Karpas-422 (cell line): ENCODE results near the gene TM9SF3. TPM values are rescaled to one million over a fixed set of nuclear protein-coding genes. Genes with fewer than 3 reads are reported as not detected.

Source experiments
- DNase-seq: peaks from one replicate; pipeline ENCODE4 v3.0.0-alpha.2; 2015
- H2AFZ ChIP-seq: fragments of 200-600 bp; sonication (generic); 2 replicates; pipeline ENCODE4 v1.6.1; 2014; ENCODE audit warnings: antibody characterized with exemption, low read length, mixed read lengths
- H3K27ac ChIP-seq: fragments of 200-600 bp; sonication (generic); 2 replicates; pipeline ENCODE4 v1.5.1; 2014; ENCODE audit warnings: mild to moderate bottlenecking, low read length, moderate library complexity
- H3K27me3 ChIP-seq: fragments of 200-600 bp; sonication (generic); 2 replicates; pipeline ENCODE4 v1.6.1; 2014; ENCODE audit warnings: low read length, mixed read lengths
- H3K36me3 ChIP-seq: fragments of 200-600 bp; sonication (generic); 2 replicates; pipeline ENCODE4 v1.6.1; 2014; ENCODE audit warnings: low read length, mixed read lengths; ENCODE audit not compliant: insufficient read depth
- H3K4me1 ChIP-seq: fragments of 200-600 bp; sonication (generic); 2 replicates; pipeline ENCODE4 v1.6.1; 2014; ENCODE audit warnings: mild to moderate bottlenecking, low read length, mixed read lengths
- H3K4me2 ChIP-seq: fragments of 200-600 bp; sonication (generic); 2 replicates; pipeline ENCODE4 v1.6.1; 2014; ENCODE audit warnings: low read length, low read depth, mild to moderate bottlenecking; ENCODE audit not compliant: poor library complexity, severe bottlenecking
- H3K4me3 ChIP-seq: fragments of 200-600 bp; sonication (generic); 2 replicates; pipeline ENCODE4 v1.5.1; 2014; ENCODE audit warnings: mild to moderate bottlenecking, antibody characterized with exemption, low read length, mixed read lengths
- H3K79me2 ChIP-seq: fragments of 200-600 bp; sonication (generic); 2 replicates; pipeline ENCODE4 v1.6.1; 2014; ENCODE audit warnings: mild to moderate bottlenecking, low read length, mixed read lengths
- H3K9ac ChIP-seq: fragments of 200-600 bp; sonication (generic); 2 replicates; pipeline ENCODE4 v1.6.0; 2014; ENCODE audit warnings: low read length
- H3K9me2 ChIP-seq: fragments of 200-600 bp; sonication (generic), shearing (Covaris generic); replicated peaks from 2 replicates; pipeline ENCODE4 v1.6.0; 2014; ENCODE audit warnings: mild to moderate bottlenecking, low read length, moderate library complexity; ENCODE audit not compliant: insufficient read depth
- H3K9me3 ChIP-seq: fragments of 300-700, 200-600 bp; sonication (generic); 2 replicates; pipeline ENCODE4 v1.6.1; 2014; ENCODE audit warnings: low read length, mixed read lengths
- H4K20me1 ChIP-seq: fragments of 200-600 bp; sonication (generic); 2 replicates; pipeline ENCODE4 v1.6.1; 2014; ENCODE audit warnings: mild to moderate bottlenecking, antibody characterized with exemption, low read length, low read depth; ENCODE audit not compliant: insufficient read depth
- total RNA-seq: library from RNA; depleted of rRNA; stranded (reverse); fragments of >200 nt; shearing (Covaris generic); gene quantifications from 2 replicates; pipeline ENCODE4 v1.2.3, GENCODE V29; 2014; ENCODE audit warnings: low replicate concordance

The TM9SF3 gene
- total RNA-seq, 1 experiment from 2014 or later = 32.5 TPM

- H3K27ac ChIP-seq = no peak overlapping the region
- no peak overlapping the region for H2AFZ ChIP-seq
- no peaks in the 10 kb centered on the region for H3K79me2 ChIP-seq
- H3K4me1 ChIP-seq = peaks cover 21% of the 10 kb centered on the region
- DNase-seq = peak; percentile 58
- no peaks in the 10 kb centered on the region for H3K9me3 ChIP-seq
- H3K9me2 ChIP-seq = no peaks in the 10 kb centered on the region
- H3K36me3 ChIP-seq = no peaks in the 10 kb centered on the region
- H3K9ac ChIP-seq = no peak overlapping the region
- H3K27me3 ChIP-seq = no peaks in the 10 kb centered on the region
- no peak overlapping the region for H3K4me2 ChIP-seq
- H3K4me3 ChIP-seq = no peak overlapping the region
- H4K20me1 ChIP-seq = peaks cover 17% of the 10 kb centered on the region; the same call in 1 of the 2 replicates
Observed at GRCh38 chr10:96511044-96511945, 75.5 kb downstream of the TM9SF3 start.

GRCh38 chr10:96509017-96509641, 77.7 kb downstream of the TM9SF3 start:
- Histone ChIP-seq H2AFZ (no peak overlapping the region), H3K9ac (no peak overlapping the region), H3K9me2 (no peaks in the 10 kb centered on the region), H3K4me3 (no peak overlapping the region), H3K36me3 (no peaks in the 10 kb centered on the region), H3K27ac (no peak overlapping the region), H3K27me3 (no peaks in the 10 kb centered on the region), H3K79me2 (no peaks in the 10 kb centered on the region), H3K9me3 (no peaks in the 10 kb centered on the region), H4K20me1 (peaks cover 17% of the 10 kb centered on the region; the same call in 1 of the 2 replicates), H3K4me1 (peaks cover 17% of the 10 kb centered on the region), H3K4me2 (no peak overlapping the region)
- DNase-seq = no peak

DNA sequence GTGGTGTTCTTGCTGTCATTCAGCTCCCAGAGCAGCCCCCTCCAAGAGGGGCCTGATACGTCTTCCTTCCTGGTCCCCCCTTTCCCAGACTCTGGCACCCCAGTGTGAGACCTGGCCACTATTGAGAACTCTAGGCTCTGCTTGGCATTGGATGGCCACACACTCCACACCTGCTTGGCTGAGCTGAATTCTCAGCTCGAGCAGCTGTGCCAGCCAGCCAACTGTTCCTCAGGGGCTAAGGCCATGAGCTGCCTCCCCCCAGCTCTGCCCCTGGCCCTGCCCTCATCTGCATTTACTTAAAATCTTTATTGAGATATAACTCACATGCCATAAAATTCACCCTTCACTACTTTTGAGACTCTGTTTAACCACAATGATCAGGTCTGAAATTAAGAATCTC, 79.8 kb downstream of the TM9SF3 start:
- H3K4me1 ChIP-seq = no peaks in the 10 kb centered on the region
- no peaks in the 10 kb centered on the region for H3K79me2 ChIP-seq
- H3K27ac ChIP-seq = no peak overlapping the region
- H3K36me3 ChIP-seq = no peaks in the 10 kb centered on the region
- H2AFZ ChIP-seq = no peak overlapping the region
- no peak for DNase-seq
- H4K20me1 ChIP-seq = peaks cover 13% of the 10 kb centered on the region; the same call in 1 of the 2 replicates
- H3K9me2 ChIP-seq = no peaks in the 10 kb centered on the region
- H3K4me3 ChIP-seq = no peak overlapping the region
- no peak overlapping the region for H3K4me2 ChIP-seq
- H3K9ac ChIP-seq = no peak overlapping the region
- H3K27me3 ChIP-seq = no peaks in the 10 kb centered on the region
- no peaks in the 10 kb centered on the region for H3K9me3 ChIP-seq

- H3K4me2 ChIP-seq = no peak overlapping the region
- H3K4me3 ChIP-seq = no peak overlapping the region
- no peak for DNase-seq
Observed at GRCh38 chr10:96505150-96506136, 81.4 kb downstream of the TM9SF3 start.

DNA sequence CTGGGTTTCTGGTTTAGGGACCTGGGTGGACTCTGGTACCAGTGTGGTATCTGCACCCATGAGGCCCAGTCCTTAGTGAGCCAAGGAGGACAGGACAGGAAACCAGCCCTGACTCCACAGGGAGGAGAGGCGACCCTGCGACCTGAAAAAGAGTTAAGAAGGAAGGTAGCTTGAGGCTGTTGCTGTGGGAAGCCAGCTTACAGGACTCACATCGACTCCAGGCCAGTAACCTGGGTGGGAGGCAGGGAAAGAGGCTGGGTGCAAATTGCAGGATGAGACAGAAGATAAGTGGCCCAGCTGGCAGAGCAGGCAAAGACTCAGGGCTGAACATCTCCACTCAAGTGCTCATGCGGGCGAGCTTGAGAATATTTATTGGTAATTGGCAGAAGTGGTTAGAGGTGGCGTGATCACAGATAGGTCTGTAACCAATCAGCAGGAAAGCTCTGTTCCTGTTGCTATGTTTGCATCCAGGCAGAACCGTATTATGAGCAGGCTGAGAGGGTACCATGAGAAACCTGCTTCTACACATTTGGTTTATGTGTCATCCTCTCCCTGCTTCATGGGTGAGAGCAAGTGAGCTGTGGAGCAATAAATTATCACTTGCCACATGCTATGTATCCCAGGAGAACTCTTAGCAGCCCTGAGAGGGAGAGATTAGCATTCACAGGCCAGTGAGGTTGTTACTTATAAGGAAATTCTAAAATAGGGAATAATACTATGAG, 84.1 kb downstream of the TM9SF3 start:
- no peaks in the 10 kb centered on the region for H3K9me3 ChIP-seq
- no peak overlapping the region for H3K4me2 ChIP-seq
- no peak overlapping the region for H3K27ac ChIP-seq
- no peak for DNase-seq
- no peak overlapping the region for H3K9ac ChIP-seq
- H2AFZ ChIP-seq = no peak overlapping the region
- no peaks in the 10 kb centered on the region for H3K4me1 ChIP-seq
- no peaks in the 10 kb centered on the region for H3K36me3 ChIP-seq
- no peaks in the 10 kb centered on the region for H4K20me1 ChIP-seq
- H3K79me2 ChIP-seq = no peaks in the 10 kb centered on the region
- H3K4me3 ChIP-seq = no peak overlapping the region
- H3K27me3 ChIP-seq = no peaks in the 10 kb centered on the region
- H3K9me2 ChIP-seq = no peaks in the 10 kb centered on the region

More at GRCh38 chr10:96505150-96506136, 81.4 kb downstream of the TM9SF3 start:
- Histone ChIP-seq H3K9me3 (no peaks in the 10 kb centered on the region), H3K9ac (no peak overlapping the region), H4K20me1 (no peaks in the 10 kb centered on the region), H3K4me1 (no peaks in the 10 kb centered on the region), H3K36me3 (no peaks in the 10 kb centered on the region), H2AFZ (no peak overlapping the region), H3K27ac (no peak overlapping the region), H3K27me3 (no peaks in the 10 kb centered on the region), H3K9me2 (no peaks in the 10 kb centered on the region), H3K79me2 (no peaks in the 10 kb centered on the region)

DNA sequence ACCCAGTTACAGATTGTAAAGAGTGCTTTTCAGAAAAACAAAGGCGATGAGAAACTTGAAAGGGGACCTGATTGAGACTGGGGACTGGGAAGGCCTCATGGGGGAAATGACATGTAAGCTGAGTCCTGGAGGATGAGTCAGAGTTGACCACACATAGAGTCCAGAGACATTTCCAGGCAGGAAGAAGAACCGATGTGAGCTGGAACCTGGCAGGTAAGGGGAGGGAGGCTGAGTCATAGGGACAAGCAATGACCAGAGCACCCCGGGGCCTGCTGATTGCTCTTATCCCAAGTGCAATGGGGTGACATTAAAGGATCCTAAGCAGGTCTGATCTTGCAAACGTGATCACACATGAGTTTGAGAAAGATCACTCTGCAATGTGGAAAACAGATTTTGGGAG, 84.8 kb downstream of the TM9SF3 start:
- Histone ChIP-seq H3K79me2 (no peaks in the 10 kb centered on the region), H3K4me3 (no peak overlapping the region), H4K20me1 (no peaks in the 10 kb centered on the region), H3K27ac (no peak overlapping the region), H3K9me2 (no peaks in the 10 kb centered on the region), H3K4me2 (no peak overlapping the region), H2AFZ (no peak overlapping the region), H3K9me3 (no peaks in the 10 kb centered on the region), H3K36me3 (no peaks in the 10 kb centered on the region), H3K27me3 (no peaks in the 10 kb centered on the region), H3K9ac (no peak overlapping the region), H3K4me1 (no peaks in the 10 kb centered on the region)
- DNase-seq = no peak

DNA sequence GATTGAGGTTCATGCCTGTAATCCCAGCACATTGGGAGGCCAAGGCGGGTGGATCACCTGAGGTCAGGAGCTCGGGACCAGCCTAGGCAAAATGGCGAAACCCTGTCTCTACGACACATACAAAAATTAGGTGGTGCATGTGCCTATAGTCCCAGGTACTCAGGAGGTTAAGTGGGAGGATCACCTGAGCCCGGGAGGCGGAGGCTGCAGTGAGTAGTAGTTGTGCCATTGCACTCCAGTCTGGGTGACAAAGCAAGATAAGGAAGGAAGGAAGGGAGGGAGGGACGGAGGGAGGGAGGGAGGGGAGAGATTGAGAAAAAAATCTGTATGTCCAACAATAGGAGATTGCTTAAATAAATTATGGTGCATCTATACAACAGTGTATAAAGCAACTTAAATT, 86.3 kb downstream of the TM9SF3 start:
- no peaks in the 10 kb centered on the region for H3K9me2 ChIP-seq
- DNase-seq = peak; percentile 11
- H3K27me3 ChIP-seq = no peaks in the 10 kb centered on the region
- no peak overlapping the region for H3K4me2 ChIP-seq
- H3K9me3 ChIP-seq = no peaks in the 10 kb centered on the region
- H3K79me2 ChIP-seq = no peaks in the 10 kb centered on the region
- H3K4me3 ChIP-seq = no peak overlapping the region
- H2AFZ ChIP-seq = no peak overlapping the region
- H4K20me1 ChIP-seq = no peaks in the 10 kb centered on the region
- H3K4me1 ChIP-seq = no peaks in the 10 kb centered on the region
- no peaks in the 10 kb centered on the region for H3K36me3 ChIP-seq
- H3K9ac ChIP-seq = no peak overlapping the region
- H3K27ac ChIP-seq = no peak overlapping the region
